Panc1 (cell line): Measurements from ENCODE around the gene SYT12. TPM values are rescaled to one million over a fixed set of nuclear protein-coding genes. Genes with fewer than 3 reads are reported as not detected.

Experiments used
- ATAC-seq: fragments of 200-7000 bp; cut with Tn5 transposase; 2 replicates; pipeline ENCODE4 v1.9.1; 2020; ENCODE audit warnings: mild to moderate bottlenecking, moderate library complexity
- BruUV-seq: library from RNA; stranded (reverse); fragments of 400-500 nt; replicated peaks from 2 replicates; lab custom pipeline; 2021; lab: Mats Ljungman, UMichigan
- CTCF ChIA-PET: fragments of 300-600 bp; sonication (Branson Sonifier 250); formaldehyde crosslinking; loops from one replicate; lab custom pipeline; 2022; ENCODE audit warnings: antibody characterized with exemption; lab: Charles Lee
- POLR2A ChIA-PET: fragments of 300-600 bp; sonication (Branson Sonifier 250); formaldehyde crosslinking; loops from one replicate; lab custom pipeline; 2022; ENCODE audit warnings: antibody characterized with exemption; lab: Charles Lee
- DNase-seq: peaks from one replicate; pipeline ENCODE4 v3.0.0-alpha.2; 2010; ENCODE audit warnings: low read depth, low spot score
- H3K27ac ChIP-seq: 2 replicates; pipeline ENCODE4 v1.5.1; 2011; ENCODE audit warnings: mild to moderate bottlenecking, low read length, inconsistent platforms
- H3K27me3 ChIP-seq: fragments of 200-500 bp; sonication (Bioruptor generic); 2 replicates; pipeline ENCODE4 v1.6.0; 2014; ENCODE audit warnings: low read length, inconsistent platforms; ENCODE audit not compliant: control insufficient read depth, insufficient read depth
- H3K36me3 ChIP-seq: fragments of 200-500 bp; sonication (Bioruptor generic); 2 replicates; pipeline ENCODE4 v1.5.1; 2014; ENCODE audit warnings: inconsistent platforms, mild to moderate bottlenecking, low read length, moderate library complexity; ENCODE audit not compliant: control insufficient read depth, insufficient read depth
- H3K4me1 ChIP-seq: 2 replicates; pipeline ENCODE4 v1.5.1; 2011; ENCODE audit warnings: inconsistent platforms, mild to moderate bottlenecking, low read length, moderate library complexity; ENCODE audit not compliant: control insufficient read depth, insufficient read depth
- H3K4me3 ChIP-seq, 2 experiments: 2 replicates each; pipeline ENCODE4 v1.5.1; 2011 to 2012; ENCODE audit warnings: low read depth in 2 of 2, low read length in 2 of 2, mild to moderate bottlenecking in 2 of 2, inconsistent platforms in 1 of 2, moderate library complexity in 1 of 2
- H3K9me3 ChIP-seq: fragments of 200-500 bp; sonication (Bioruptor generic); 2 replicates; pipeline ENCODE4 v1.5.1; 2014; ENCODE audit warnings: low read depth, mild to moderate bottlenecking, inconsistent platforms, low read length, moderate library complexity; ENCODE audit not compliant: control insufficient read depth, insufficient read depth
- CTCF ChIP-seq: fragments of 450-650 bp; IDR thresholded peaks from 2 replicates; pipeline ENCODE4 v1.5.1; 2017; ENCODE audit warnings: mild to moderate bottlenecking
- POLR2AphosphoS5 ChIP-seq: IDR thresholded peaks from 2 replicates; pipeline ENCODE4 v1.6.1; 2012; ENCODE audit warnings: mild to moderate bottlenecking, low read depth, low read length, moderate library complexity
- SIN3A ChIP-seq: IDR thresholded peaks from 2 replicates; pipeline ENCODE4 v1.6.1; 2012; ENCODE audit warnings: low read depth, mild to moderate bottlenecking, low read length, moderate library complexity, borderline replicate concordance; ENCODE audit not compliant: insufficient read depth
- TCF7L2 ChIP-seq: IDR thresholded peaks from 2 replicates; pipeline ENCODE4 v1.6.1; 2011; ENCODE audit warnings: mild to moderate bottlenecking, low read depth, low read length, inconsistent platforms
- in situ Hi-C: cut with HindIII; loops from 2 replicates; pipeline ENCODE4 v1.10.0; 2016; ENCODE audit warnings: low sequenced_read_pairs, low pct_unique_long_range_greater_than_20kb
- intact Hi-C: fragments of 100-400 bp; cut with micrococcal nuclease; formaldehyde crosslinking; loops from one replicate; pipeline ENCODE4 v1.10.0; 2022; ENCODE audit not compliant: unreplicated experiment
- total RNA-seq: library from RNA; stranded (reverse); gene quantifications from one replicate; pipeline ENCODE4 v1.2.1, GENCODE V29; 2021; ENCODE audit not compliant: unreplicated experiment
- TF ChIP-seq, protein P1 (sequence below), 2 experiments: IDR thresholded peaks; 2 replicates each; pipeline ENCODE4 v1.6.1; 2011 to 2012; ENCODE audit warnings: low read depth in 2 of 2, control low read depth in 1 of 2, low read length in 1 of 2, mild to moderate bottlenecking in 1 of 2, moderate library complexity in 1 of 2; ENCODE audit not compliant: insufficient read depth in 1 of 2

SYT12 gene
- total RNA-seq, 1 experiment from 2014 or later, result 0.62 TPM

DNA sequence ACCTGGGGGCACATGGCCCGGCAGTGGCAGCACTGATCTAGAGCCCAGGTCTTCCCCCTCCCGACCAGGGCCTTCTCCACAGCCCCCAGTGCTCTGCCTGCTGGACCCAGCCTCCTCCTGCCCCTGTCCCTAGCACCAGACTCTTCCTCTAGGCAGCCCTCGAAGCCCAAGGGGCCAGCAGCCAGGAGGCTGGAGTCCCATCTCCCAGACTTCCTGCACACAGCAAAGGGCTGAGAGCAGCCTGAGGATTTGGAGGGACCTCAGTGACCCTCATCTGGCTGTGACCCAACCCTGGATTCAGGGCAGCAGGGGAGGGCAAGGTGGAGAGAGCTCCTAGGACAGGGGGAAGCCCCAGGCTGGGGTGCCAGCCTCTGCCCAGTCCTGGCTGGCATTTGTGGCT is 36.7 kb downstream of the SYT12 start:
- Histone ChIP-seq H3K36me3 (no peaks in the 10 kb centered on the region), H3K4me3 (no peak overlapping the region), H3K27me3 (no peaks in the 10 kb centered on the region), H3K4me1 (peaks cover 27% of the 10 kb centered on the region), H3K27ac (no peak overlapping the region), H3K9me3 (no peaks in the 10 kb centered on the region)
- CTCF ChIA-PET, result no interaction called here
- ATAC-seq, result no peak
- POLR2A ChIA-PET, result no interaction called here
- TF ChIP-seq, protein P1, sequence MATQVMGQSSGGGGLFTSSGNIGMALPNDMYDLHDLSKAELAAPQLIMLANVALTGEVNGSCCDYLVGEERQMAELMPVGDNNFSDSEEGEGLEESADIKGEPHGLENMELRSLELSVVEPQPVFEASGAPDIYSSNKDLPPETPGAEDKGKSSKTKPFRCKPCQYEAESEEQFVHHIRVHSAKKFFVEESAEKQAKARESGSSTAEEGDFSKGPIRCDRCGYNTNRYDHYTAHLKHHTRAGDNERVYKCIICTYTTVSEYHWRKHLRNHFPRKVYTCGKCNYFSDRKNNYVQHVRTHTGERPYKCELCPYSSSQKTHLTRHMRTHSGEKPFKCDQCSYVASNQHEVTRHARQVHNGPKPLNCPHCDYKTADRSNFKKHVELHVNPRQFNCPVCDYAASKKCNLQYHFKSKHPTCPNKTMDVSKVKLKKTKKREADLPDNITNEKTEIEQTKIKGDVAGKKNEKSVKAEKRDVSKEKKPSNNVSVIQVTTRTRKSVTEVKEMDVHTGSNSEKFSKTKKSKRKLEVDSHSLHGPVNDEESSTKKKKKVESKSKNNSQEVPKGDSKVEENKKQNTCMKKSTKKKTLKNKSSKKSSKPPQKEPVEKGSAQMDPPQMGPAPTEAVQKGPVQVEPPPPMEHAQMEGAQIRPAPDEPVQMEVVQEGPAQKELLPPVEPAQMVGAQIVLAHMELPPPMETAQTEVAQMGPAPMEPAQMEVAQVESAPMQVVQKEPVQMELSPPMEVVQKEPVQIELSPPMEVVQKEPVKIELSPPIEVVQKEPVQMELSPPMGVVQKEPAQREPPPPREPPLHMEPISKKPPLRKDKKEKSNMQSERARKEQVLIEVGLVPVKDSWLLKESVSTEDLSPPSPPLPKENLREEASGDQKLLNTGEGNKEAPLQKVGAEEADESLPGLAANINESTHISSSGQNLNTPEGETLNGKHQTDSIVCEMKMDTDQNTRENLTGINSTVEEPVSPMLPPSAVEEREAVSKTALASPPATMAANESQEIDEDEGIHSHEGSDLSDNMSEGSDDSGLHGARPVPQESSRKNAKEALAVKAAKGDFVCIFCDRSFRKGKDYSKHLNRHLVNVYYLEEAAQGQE (IDR thresholded peaks at IDR 0.05; ENCODE audit: insufficient read depth in 1 of 2, low read depth in 2 of 2, low read length in 1 of 2), result no peak
- TF ChIP-seq POLR2AphosphoS5 (no peak), CTCF (no peak), TCF7L2 (no peak), SIN3A (no peak)
- intact Hi-C loops (no loop called here), in situ Hi-C loops (no loop called here)
- no TSS peak for BruUV-seq
- DNase-seq, result no peak

DNA sequence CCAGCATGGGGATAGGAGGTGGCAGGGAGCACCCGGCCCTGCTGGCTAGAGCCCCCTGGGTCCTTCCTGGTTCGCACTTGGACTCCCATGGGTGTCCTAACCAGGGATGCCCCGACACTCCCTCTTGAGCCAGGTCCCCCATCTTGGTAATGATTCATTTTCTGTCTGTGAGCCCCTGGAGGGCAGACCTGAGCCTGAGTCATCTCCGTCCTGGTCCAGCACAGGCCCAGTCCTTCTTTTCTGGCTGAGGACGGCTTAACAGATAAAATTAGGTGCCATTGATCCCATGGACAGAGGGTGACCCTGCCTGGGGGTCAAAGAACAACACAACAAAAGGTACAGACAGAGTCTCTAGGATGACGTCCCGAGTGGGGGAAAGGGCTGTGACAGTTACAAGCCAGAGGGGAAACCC is 37.2 kb downstream of the SYT12 start:
- in situ Hi-C loops (no loop called here), intact Hi-C loops (no loop called here)
- TF ChIP-seq TCF7L2 (no peak), POLR2AphosphoS5 (no peak)
- no peaks in the 10 kb centered on the region for H3K27me3 ChIP-seq
- ATAC-seq (no peak), DNase-seq (no peak)
- H3K4me3 ChIP-seq, result no peak overlapping the region
- ChIA-PET CTCF (no interaction called here), POLR2A (no interaction called here)
- H3K27ac ChIP-seq, result no peak overlapping the region
- no peaks in the 10 kb centered on the region for H3K36me3 ChIP-seq
- H3K9me3 ChIP-seq, result no peaks in the 10 kb centered on the region
- H3K4me1 ChIP-seq, result peaks cover 23% of the 10 kb centered on the region
- no TSS peak for BruUV-seq

- H3K9me3 ChIP-seq, result no peaks in the 10 kb centered on the region
- no peak overlapping the region for H3K27ac ChIP-seq
- no peak for TF ChIP-seq SIN3A
- no peak for TF ChIP-seq CTCF
- TF ChIP-seq TCF7L2, result no peak
- TF ChIP-seq POLR2AphosphoS5, result no peak
- TF ChIP-seq, protein P1 (IDR thresholded peaks at IDR 0.05; ENCODE audit: insufficient read depth in 1 of 2, low read depth in 2 of 2, low read length in 1 of 2), result no peak
- DNase-seq, result no peak
- H3K36me3 ChIP-seq, result no peaks in the 10 kb centered on the region
- peak; percentile 38 for ATAC-seq
- in situ Hi-C loops (no loop called here), intact Hi-C loops (no loop called here)
- H3K27me3 ChIP-seq, result no peaks in the 10 kb centered on the region
- no peak overlapping the region for H3K4me3 ChIP-seq
- ChIA-PET POLR2A (no interaction called here), CTCF (interaction anchor here (0.8 kb wide), 1 partner anchor 9 kb away, joined by 3 read pairs; no protein-coding TSS in a partner anchor)
- no TSS peak for BruUV-seq
- H3K4me1 ChIP-seq, result peaks cover 3% of the 10 kb centered on the region; the same call in 1 of the 2 replicates
Observed at GRCh38 chr11:67062526-67063373, 39.8 kb downstream of the SYT12 start.
